GM23248 (cell line): ENCODE results near the gene FANCE. TPM values are rescaled to one million over a fixed set of nuclear protein-coding genes. Genes with fewer than 3 reads are reported as not detected.

Experiments
- DNase-seq: peaks from one replicate; pipeline ENCODE4 v3.0.0-alpha.2; 2015
- H2AFZ ChIP-seq: fragments of 200-600 bp; sonication (generic); 2 replicates; pipeline ENCODE4 v1.6.1; 2016; ENCODE audit warnings: antibody characterized with exemption
- H3F3A ChIP-seq: fragments of 200-600 bp; sonication (generic); 2 replicates; pipeline ENCODE4 v1.6.1; 2016; ENCODE audit warnings: mild to moderate bottlenecking, antibody characterized with exemption, mixed run types; ENCODE audit not compliant: insufficient read depth
- H3K27ac ChIP-seq: fragments of 200-600 bp; sonication (generic); 2 replicates; pipeline ENCODE4 v1.5.1; 2016; ENCODE audit warnings: mild to moderate bottlenecking
- H3K27me3 ChIP-seq: fragments of 200-600 bp; sonication (generic); replicated peaks from 2 replicates; pipeline ENCODE4 v1.6.1; 2016; ENCODE audit warnings: mild to moderate bottlenecking; ENCODE audit not compliant: insufficient read depth
- H3K36me3 ChIP-seq: fragments of 200-600 bp; sonication (generic); 2 replicates; pipeline ENCODE4 v1.6.1; 2016; ENCODE audit warnings: low read depth, mild to moderate bottlenecking
- H3K4me1 ChIP-seq: fragments of 200-600 bp; sonication (generic); 2 replicates; pipeline ENCODE4 v1.6.1; 2016; ENCODE audit warnings: mild to moderate bottlenecking; ENCODE audit not compliant: insufficient read depth
- H3K4me2 ChIP-seq: fragments of 200-600 bp; sonication (generic); one replicate; pipeline ENCODE4 v1.6.1; 2016; ENCODE audit warnings: mild to moderate bottlenecking; ENCODE audit not compliant: unreplicated experiment
- H3K4me3 ChIP-seq: fragments of 200-600 bp; sonication (generic); 2 replicates; pipeline ENCODE4 v1.5.1; 2016; ENCODE audit warnings: mild to moderate bottlenecking
- H3K79me2 ChIP-seq: fragments of 200-600 bp; sonication (generic); 2 replicates; pipeline ENCODE4 v1.6.1; 2016; ENCODE audit warnings: mild to moderate bottlenecking; ENCODE audit not compliant: insufficient read depth
- H3K9ac ChIP-seq: fragments of 200-600 bp; sonication (generic); 2 replicates; pipeline ENCODE4 v1.6.1; 2016; ENCODE audit warnings: mild to moderate bottlenecking
- H3K9me2 ChIP-seq: fragments of 200-600 bp; sonication (generic); 2 replicates; pipeline ENCODE4 v1.6.1; 2016; ENCODE audit warnings: mixed run types, mild to moderate bottlenecking, moderate library complexity; ENCODE audit not compliant: insufficient read depth
- H3K9me3 ChIP-seq: fragments of 200-600 bp; sonication (generic); one replicate; pipeline ENCODE4 v1.6.1; 2017; ENCODE audit warnings: low read depth
- H4K20me1 ChIP-seq: fragments of 200-600 bp; sonication (generic); 2 replicates; pipeline ENCODE4 v1.6.0; 2016; ENCODE audit not compliant: insufficient read depth
- EZH2 ChIP-seq: fragments of 200-600 bp; sonication (generic); IDR thresholded peaks from 2 replicates; pipeline ENCODE4 v1.6.1; 2018; ENCODE audit warnings: antibody characterized with exemption, mild to moderate bottlenecking; ENCODE audit not compliant: insufficient read depth, poor library complexity, severe bottlenecking
- EZH2phosphoT487 ChIP-seq: fragments of 200-600 bp; sonication (generic); IDR thresholded peaks from 2 replicates; pipeline ENCODE4 v1.6.1; 2018; ENCODE audit warnings: antibody characterized with exemption, moderate library complexity, mild to moderate bottlenecking, low read depth; ENCODE audit not compliant: insufficient read depth
- WGBS, 2 experiments: methylation state at CpG; one replicate each; pipeline ENCODE4 v1.1.6; 2015 to 2017; ENCODE audit warnings: low lambda C conversion rate in 2 of 2, low coverage in 1 of 2; ENCODE audit errors: missing lambda C conversion rate in 2 of 2; 5-methylcytosine and 5-hydroxymethylcytosine counted together
- in situ Hi-C: fragments of 300-500 bp; cut with MboI; formaldehyde crosslinking; loops from 2 replicates; pipeline ENCODE4 v1.15.0; 2020
- polyA plus RNA-seq: library from polyadenylated mRNA; unstranded; fragments of >200 nt; fragmentation: Nextera tagmentation; extraction: Ambion mirVana; gene quantifications from 2 replicates; pipeline ENCODE4 v1.2.1, GENCODE V29; 2016
- total RNA-seq: library from RNA; depleted of rRNA; stranded (reverse); fragments of >200 nt; shearing (Covaris generic); gene quantifications from 2 replicates; pipeline ENCODE4 v1.2.3, GENCODE V29; 2014

Gene FANCE
- total and polyA plus RNA-seq, 2 experiments from 2014 or later, result 4.3 to 9.7 TPM

- no peaks in the 10 kb centered on the region for H3K9me2 ChIP-seq
- no peak overlapping the region for H3K9ac ChIP-seq
- in situ Hi-C loops, result no loop called here
- WGBS, 2 experiments, result 77 to 79% methylated on average over 3 of the region's 3 CpGs
- H3K79me2 ChIP-seq, result no peaks in the 10 kb centered on the region
- DNase-seq, result no peak
- no peaks in the 10 kb centered on the region for H3K27me3 ChIP-seq
- no peaks in the 10 kb centered on the region for H4K20me1 ChIP-seq
- H3K4me3 ChIP-seq, result no peak overlapping the region
- H3F3A ChIP-seq, result no peaks in the 10 kb centered on the region
- H3K9me3 ChIP-seq, result no peaks in the 10 kb centered on the region
- H3K27ac ChIP-seq, result no peak overlapping the region
- TF ChIP-seq EZH2, result no peak
- TF ChIP-seq EZH2phosphoT487, result no peak
- H2AFZ ChIP-seq, result no peak overlapping the region
- H3K4me2 ChIP-seq, result no peak overlapping the region
- no peaks in the 10 kb centered on the region for H3K4me1 ChIP-seq
- H3K36me3 ChIP-seq, result no peaks in the 10 kb centered on the region
These were observed 10.9 kb upstream of the FANCE start for GRCh38 chr6:35441205-35441604.

GRCh38 chr6:35441642-35442041, 10.5 kb upstream of the FANCE start:
- H3K36me3 ChIP-seq, result no peaks in the 10 kb centered on the region
- no peaks in the 10 kb centered on the region for H4K20me1 ChIP-seq
- in situ Hi-C loops, result no loop called here
- WGBS, 2 experiments, result 94 to 95% methylated on average over 4 of the region's 4 CpGs
- H3K9me3 ChIP-seq, result no peaks in the 10 kb centered on the region
- H3K4me1 ChIP-seq, result no peaks in the 10 kb centered on the region
- no peaks in the 10 kb centered on the region for H3K79me2 ChIP-seq
- TF ChIP-seq EZH2phosphoT487, result no peak
- no peak for TF ChIP-seq EZH2
- no peak overlapping the region for H3K9ac ChIP-seq
- no peaks in the 10 kb centered on the region for H3F3A ChIP-seq
- H3K4me3 ChIP-seq, result no peak overlapping the region
- H3K27ac ChIP-seq, result no peak overlapping the region
- H3K27me3 ChIP-seq, result no peaks in the 10 kb centered on the region
- no peaks in the 10 kb centered on the region for H3K9me2 ChIP-seq
- no peak overlapping the region for H3K4me2 ChIP-seq
- H2AFZ ChIP-seq, result no peak overlapping the region
- no peak for DNase-seq

- no peak for DNase-seq
- Histone ChIP-seq H3K9me3 (no peaks in the 10 kb centered on the region), H3K27ac (no peak overlapping the region), H3K79me2 (no peaks in the 10 kb centered on the region), H3K4me3 (no peak overlapping the region), H3K36me3 (no peaks in the 10 kb centered on the region), H3K9ac (no peak overlapping the region), H2AFZ (no peak overlapping the region), H4K20me1 (no peaks in the 10 kb centered on the region), H3K27me3 (no peaks in the 10 kb centered on the region), H3K4me2 (no peak overlapping the region), H3K4me1 (no peaks in the 10 kb centered on the region), H3F3A (no peaks in the 10 kb centered on the region), H3K9me2 (no peaks in the 10 kb centered on the region)
- in situ Hi-C loops, result no loop called here
- TF ChIP-seq EZH2 (no peak), EZH2phosphoT487 (no peak)
- 97 to 99% methylated on average over 5 of the region's 5 CpGs for WGBS, 2 experiments
These were observed 9.4 kb upstream of the FANCE start for GRCh38 chr6:35442693-35443092.

- H3K79me2 ChIP-seq, result no peaks in the 10 kb centered on the region
- H2AFZ ChIP-seq, result no peak overlapping the region
- no peak overlapping the region for H3K4me2 ChIP-seq
- no peaks in the 10 kb centered on the region for H3K4me1 ChIP-seq
- H3K27ac ChIP-seq, result no peak overlapping the region
- no peak for DNase-seq
- no peaks in the 10 kb centered on the region for H3K9me2 ChIP-seq
- in situ Hi-C loops, result no loop called here
- no peak overlapping the region for H3K9ac ChIP-seq
- no peaks in the 10 kb centered on the region for H3K9me3 ChIP-seq
- WGBS, 2 experiments, result 87 to 95% methylated on average over 9 of the region's 9 CpGs
- H3F3A ChIP-seq, result no peaks in the 10 kb centered on the region
- no peaks in the 10 kb centered on the region for H4K20me1 ChIP-seq
- no peak overlapping the region for H3K4me3 ChIP-seq
- TF ChIP-seq EZH2, result no peak
- no peak for TF ChIP-seq EZH2phosphoT487
- no peaks in the 10 kb centered on the region for H3K36me3 ChIP-seq
- H3K27me3 ChIP-seq, result no peaks in the 10 kb centered on the region
These were observed 8.7 kb upstream of the FANCE start for GRCh38 chr6:35443341-35444030.
